ENCODE results near the gene PRR19.

GRCh38 chr19:42253245-42254088 lies 48.5 kb upstream of the PRR19 start:
- no peak for TF ChIP-seq YY1 (IDR thresholded peaks at IDR 0.05; ENCODE audit: insufficient read depth, insufficient read length)
- TF ChIP-seq SUZ12 (IDR thresholded peaks at IDR 0.05; ENCODE audit: extremely low read depth, insufficient read depth, insufficient read length), result no peak
- no peak for TF ChIP-seq ZNF274 (IDR thresholded peaks at IDR 0.05; ENCODE audit: low read depth, low read length)
